ENCODE data around the gene UBXN11.

Gene UBXN11

GRCh38 chr1:26278724-26279455, 27.5 kb downstream of the UBXN11 start:
- DNase-seq (ENCODE audit: low read depth), result no peak

GRCh38 chr1:26278303-26278702, 28.1 kb downstream of the UBXN11 start:
- DNase-seq (ENCODE audit: low read depth), result no peak
- no peak overlapping the region for H3K4me3 ChIP-seq (ENCODE audit: low read depth, low read length)

More at GRCh38 chr1:26278724-26279455, 27.5 kb downstream of the UBXN11 start:
- H3K4me3 ChIP-seq (ENCODE audit: low read depth, low read length), result peak overlapping the region; percentile 86

- DNase-seq (ENCODE audit: low read depth), result no peak
- H3K4me3 ChIP-seq (ENCODE audit: low read depth, low read length), result no peak overlapping the region
These were observed 28.7 kb downstream of the UBXN11 start for GRCh38 chr1:26277719-26278118.

- no peak overlapping the region for H3K4me3 ChIP-seq (ENCODE audit: low read depth, low read length)
- no peak for DNase-seq (ENCODE audit: low read depth)
These were observed 29.2 kb downstream of the UBXN11 start for GRCh38 chr1:26277261-26277661.

GRCh38 chr1:26276432-26276838, 30.0 kb downstream of the UBXN11 start:
- no peak for DNase-seq (ENCODE audit: low read depth)
- no peak overlapping the region for H3K4me3 ChIP-seq (ENCODE audit: low read depth, low read length)

- peak; percentile 96 for DNase-seq (ENCODE audit: low read depth)
- peak overlapping the region; percentile 3 for H3K4me3 ChIP-seq (ENCODE audit: low read depth, low read length)
These were observed 30.6 kb downstream of the UBXN11 start for GRCh38 chr1:26275580-26276431.

GRCh38 chr1:26274801-26275425, 31.5 kb downstream of the UBXN11 start:
- no peak overlapping the region for H3K4me3 ChIP-seq (ENCODE audit: low read depth, low read length)
- DNase-seq (ENCODE audit: low read depth), result peak; percentile 64

GRCh38 chr1:26269198-26269550, 37.3 kb downstream of the UBXN11 start:
- no peak for DNase-seq (ENCODE audit: low read depth)
- H3K4me3 ChIP-seq (ENCODE audit: low read depth, low read length), result no peak overlapping the region

GRCh38 chr1:26268290-26269197, 37.9 kb downstream of the UBXN11 start:
- H3K4me3 ChIP-seq (ENCODE audit: low read depth, low read length), result no peak overlapping the region
- DNase-seq (ENCODE audit: low read depth), result no peak

- no peak for DNase-seq (ENCODE audit: low read depth)
- no peak overlapping the region for H3K4me3 ChIP-seq (ENCODE audit: low read depth, low read length)
These were observed 41.0 kb downstream of the UBXN11 start for GRCh38 chr1:26265405-26265804.

- no peak overlapping the region for H3K4me3 ChIP-seq (ENCODE audit: low read depth, low read length)
- DNase-seq (ENCODE audit: low read depth), result no peak
These were observed 43.2 kb downstream of the UBXN11 start for GRCh38 chr1:26263212-26263611.

- no peak overlapping the region for H3K4me3 ChIP-seq (ENCODE audit: low read depth, low read length)
- no peak for DNase-seq (ENCODE audit: low read depth)
These were observed 46.9 kb downstream of the UBXN11 start for GRCh38 chr1:26259578-26259977.

- DNase-seq (ENCODE audit: low read depth), result no peak
- no peak overlapping the region for H3K4me3 ChIP-seq (ENCODE audit: low read depth, low read length)
These were observed 47.4 kb downstream of the UBXN11 start for GRCh38 chr1:26259005-26259404.

GRCh38 chr1:26257222-26257621, 49.2 kb downstream of the UBXN11 start:
- DNase-seq (ENCODE audit: low read depth), result no peak
- H3K4me3 ChIP-seq (ENCODE audit: low read depth, low read length), result no peak overlapping the region

- no peak for DNase-seq (ENCODE audit: low read depth)
- no peak overlapping the region for H3K4me3 ChIP-seq (ENCODE audit: low read depth, low read length)
These were observed 52.0 kb downstream of the UBXN11 start for GRCh38 chr1:26254404-26254803.

- no peak overlapping the region for H3K4me3 ChIP-seq (ENCODE audit: low read depth, low read length)
- no peak for DNase-seq (ENCODE audit: low read depth)
These were observed 53.7 kb downstream of the UBXN11 start for GRCh38 chr1:26252718-26253117.

- no peak overlapping the region for H3K4me3 ChIP-seq (ENCODE audit: low read depth, low read length)
- DNase-seq (ENCODE audit: low read depth), result no peak
These were observed 66.5 kb downstream of the UBXN11 start for GRCh38 chr1:26239936-26240335.

GRCh38 chr1:26237230-26237966, 69.0 kb downstream of the UBXN11 start:
- H3K4me3 ChIP-seq (ENCODE audit: low read depth, low read length), result no peak overlapping the region
- no peak for DNase-seq (ENCODE audit: low read depth)

Data from skeletal muscle cell (primary cell).